ENCODE measurements around the gene WDR91.

DNA sequence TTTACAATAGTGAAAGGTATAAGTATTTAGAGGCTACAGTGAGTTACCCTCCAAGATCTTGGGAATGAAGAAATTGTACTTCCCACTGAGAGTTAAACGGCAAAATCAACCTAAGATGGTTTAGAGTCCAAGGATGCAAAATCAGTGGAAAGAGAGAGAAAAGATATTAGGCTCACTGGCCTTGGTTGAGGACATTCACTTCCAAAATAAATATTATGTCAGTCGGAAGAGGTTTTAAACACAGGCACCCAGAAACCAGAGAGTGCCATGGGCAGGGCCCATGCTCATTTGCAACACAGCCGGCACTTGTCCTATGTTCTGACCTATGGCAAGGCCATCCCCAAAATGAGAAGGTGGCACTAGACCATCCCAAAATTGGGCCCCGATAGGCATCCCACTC, 3.9 kb upstream of the WDR91 start:
- TF ChIP-seq CTCF (IDR thresholded peaks at IDR 0.05), result no peak
- no peak for TF ChIP-seq POLR2A (IDR thresholded peaks at IDR 0.05)
